Measurements from ENCODE around the gene SEMA3D.

DNA sequence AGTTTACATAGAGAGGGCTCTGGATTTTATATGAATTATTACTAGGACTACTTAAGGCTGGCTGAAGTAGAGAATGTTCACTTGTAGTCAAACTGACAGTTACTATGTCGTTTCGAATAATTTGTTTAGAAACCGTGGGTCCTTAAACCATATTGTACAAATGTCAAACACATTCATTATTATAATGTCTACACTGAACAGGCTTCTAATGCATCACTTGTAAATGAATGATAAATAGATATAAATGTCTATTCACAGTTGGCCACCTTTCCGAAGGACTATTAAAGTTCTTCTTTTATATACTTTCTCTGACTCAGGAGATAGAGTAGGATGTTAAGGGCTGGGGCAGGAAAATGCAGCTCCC, 95.3 kb downstream of the SEMA3D start:
- TF ChIP-seq CTCF (IDR thresholded peaks at IDR 0.05) = no peak
- TF ChIP-seq POLR2A (IDR thresholded peaks at IDR 0.05) = no peak
